Osteoblast (primary cell): ENCODE data around the gene DYSF. TPM values are rescaled to one million over a fixed set of nuclear protein-coding genes. Genes with fewer than 3 reads are reported as not detected.

Experiments
- DNase-seq: peaks from one replicate; pipeline ENCODE4 v3.0.0; 2011; ENCODE audit warnings: low spot score, mixed read lengths; ENCODE audit not compliant: insufficient read length; ENCODE audit errors: missing footprints
- H2AFZ ChIP-seq: 2 replicates; pipeline ENCODE4 v1.6.0; 2011; ENCODE audit warnings: mild to moderate bottlenecking, low read length
- H3K27ac ChIP-seq: 2 replicates; pipeline ENCODE4 v1.5.1; 2011; ENCODE audit warnings: mild to moderate bottlenecking, low read depth, low read length, moderate library complexity
- H3K27me3 ChIP-seq: 2 replicates; pipeline ENCODE4 v1.6.0; 2012; ENCODE audit warnings: mild to moderate bottlenecking, control low read depth, inconsistent platforms, low read length, moderate library complexity; ENCODE audit not compliant: insufficient read depth
- H3K36me3 ChIP-seq: 2 replicates; pipeline ENCODE4 v1.5.1; 2011; ENCODE audit warnings: mild to moderate bottlenecking, low read length, control low read depth, moderate library complexity; ENCODE audit not compliant: insufficient read depth
- H3K4me1 ChIP-seq: 2 replicates; pipeline ENCODE4 v1.5.1; 2011; ENCODE audit warnings: mild to moderate bottlenecking, low read length, control low read depth, moderate library complexity; ENCODE audit not compliant: insufficient read depth
- H3K4me2 ChIP-seq: 2 replicates; pipeline ENCODE4 v1.6.0; 2011; ENCODE audit warnings: mild to moderate bottlenecking, low read length; ENCODE audit not compliant: insufficient read depth
- H3K4me3 ChIP-seq: fragments of 200-600 bp; sonication (generic); 3 replicates; pipeline ENCODE4 v1.5.1; 2012; ENCODE audit warnings: mild to moderate bottlenecking, low read length, inconsistent platforms; ENCODE audit not compliant: insufficient read depth
- H3K79me2 ChIP-seq: 2 replicates; pipeline ENCODE4 v1.6.0; 2012; ENCODE audit warnings: mild to moderate bottlenecking, low read length, control low read depth, inconsistent platforms; ENCODE audit not compliant: insufficient read depth
- H3K9me3 ChIP-seq: 2 replicates; pipeline ENCODE4 v1.5.1; 2011; ENCODE audit warnings: low read depth, low read length, control low read depth
- H4K20me1 ChIP-seq: 2 replicates; pipeline ENCODE4 v1.6.0; 2012; ENCODE audit warnings: mild to moderate bottlenecking, low read length, control low read depth; ENCODE audit not compliant: insufficient read depth
- CTCF ChIP-seq: IDR thresholded peaks from 2 replicates; pipeline ENCODE4 v1.5.1; 2011; ENCODE audit warnings: mild to moderate bottlenecking, low read depth, low read length, moderate library complexity; ENCODE audit errors: extremely low read depth
- total RNA-seq: library from RNA; depleted of rRNA; stranded (reverse); fragments of >200 nt; gene quantifications from 2 replicates; pipeline ENCODE4 v1.2.3, GENCODE V29; 2012

The DYSF gene
- total RNA-seq, 1 donor, result 4.3 TPM

- peaks cover 37% of the 10 kb centered on the region for H3K27me3 ChIP-seq
- no peak overlapping the region for H3K4me2 ChIP-seq
- no peak overlapping the region for H2AFZ ChIP-seq
- H3K4me1 ChIP-seq, result peaks cover 10% of the 10 kb centered on the region
- DNase-seq, result no peak
- TF ChIP-seq CTCF, result no peak
- no peak overlapping the region for H3K27ac ChIP-seq
- H3K36me3 ChIP-seq, result no peaks in the 10 kb centered on the region
- no peaks in the 10 kb centered on the region for H3K79me2 ChIP-seq
- no peaks in the 10 kb centered on the region for H4K20me1 ChIP-seq
- no peak overlapping the region for H3K4me3 ChIP-seq
- H3K9me3 ChIP-seq, result no peaks in the 10 kb centered on the region
These were observed 9.4 kb downstream of the DYSF start for GRCh38 chr2:71462641-71463341.

DNA sequence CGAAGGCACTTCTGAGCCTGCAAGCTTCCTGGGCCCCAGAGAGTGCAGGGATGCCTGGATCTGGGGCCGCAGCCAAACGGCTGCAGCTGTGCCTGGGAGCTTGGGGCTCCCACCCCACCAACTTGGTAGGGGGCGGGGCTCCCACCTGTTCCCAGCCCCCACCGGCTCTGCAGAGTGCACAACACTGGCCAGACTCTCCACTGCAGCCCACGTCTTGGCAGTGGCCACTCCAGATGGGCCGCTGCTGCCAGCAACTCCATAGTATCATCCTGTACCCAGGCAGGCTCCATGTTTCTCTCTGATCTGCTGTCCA lies 9.9 kb downstream of the DYSF start:
- Histone ChIP-seq H3K4me2 (no peak overlapping the region), H2AFZ (no peak overlapping the region), H3K9me3 (no peaks in the 10 kb centered on the region), H3K27me3 (peaks cover 37% of the 10 kb centered on the region), H3K36me3 (no peaks in the 10 kb centered on the region), H3K4me1 (peaks cover 8% of the 10 kb centered on the region), H4K20me1 (no peaks in the 10 kb centered on the region), H3K4me3 (no peak overlapping the region), H3K79me2 (no peaks in the 10 kb centered on the region), H3K27ac (no peak overlapping the region)
- DNase-seq, result no peak
- no peak for TF ChIP-seq CTCF

DNA sequence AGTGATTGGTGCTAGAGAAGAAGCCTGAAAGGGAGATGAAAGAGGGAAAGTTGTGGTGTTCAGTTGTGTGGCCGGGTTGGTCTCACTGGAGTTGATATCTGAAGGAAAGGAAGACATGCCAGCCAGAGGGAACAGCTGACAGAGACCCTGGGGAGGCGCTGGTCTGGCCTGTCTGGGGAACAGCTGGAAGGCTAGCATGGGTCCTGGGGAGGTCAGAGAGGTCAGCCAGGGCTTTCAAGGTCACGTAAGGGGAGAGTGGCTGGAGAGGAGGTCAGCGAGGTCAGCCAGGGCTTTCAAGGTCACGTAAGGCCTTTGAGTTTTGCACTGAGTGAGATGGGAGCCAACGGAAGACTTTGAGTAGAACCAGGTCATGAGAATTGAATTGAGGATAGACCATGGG lies 11.0 kb downstream of the DYSF start:
- no peaks in the 10 kb centered on the region for H4K20me1 ChIP-seq
- H3K36me3 ChIP-seq, result no peaks in the 10 kb centered on the region
- H3K4me3 ChIP-seq, result no peak overlapping the region
- no peak for DNase-seq
- no peak overlapping the region for H2AFZ ChIP-seq
- H3K79me2 ChIP-seq, result no peaks in the 10 kb centered on the region
- H3K4me2 ChIP-seq, result no peak overlapping the region
- peaks cover 4% of the 10 kb centered on the region for H3K4me1 ChIP-seq
- H3K9me3 ChIP-seq, result no peaks in the 10 kb centered on the region
- no peak overlapping the region for H3K27ac ChIP-seq
- peaks cover 47% of the 10 kb centered on the region for H3K27me3 ChIP-seq
- no peak for TF ChIP-seq CTCF

GRCh38 chr2:71465356-71465755 lies 12.0 kb downstream of the DYSF start:
- Histone ChIP-seq H3K4me3 (no peak overlapping the region), H3K9me3 (no peaks in the 10 kb centered on the region), H4K20me1 (no peaks in the 10 kb centered on the region), H3K27ac (no peak overlapping the region), H3K27me3 (peaks cover 47% of the 10 kb centered on the region), H3K4me1 (peaks cover 4% of the 10 kb centered on the region), H2AFZ (no peak overlapping the region), H3K36me3 (no peaks in the 10 kb centered on the region), H3K79me2 (no peaks in the 10 kb centered on the region), H3K4me2 (no peak overlapping the region)
- TF ChIP-seq CTCF, result no peak
- DNase-seq, result no peak
